ENCODE data around the gene GALNT6.

Gene GALNT6

DNA sequence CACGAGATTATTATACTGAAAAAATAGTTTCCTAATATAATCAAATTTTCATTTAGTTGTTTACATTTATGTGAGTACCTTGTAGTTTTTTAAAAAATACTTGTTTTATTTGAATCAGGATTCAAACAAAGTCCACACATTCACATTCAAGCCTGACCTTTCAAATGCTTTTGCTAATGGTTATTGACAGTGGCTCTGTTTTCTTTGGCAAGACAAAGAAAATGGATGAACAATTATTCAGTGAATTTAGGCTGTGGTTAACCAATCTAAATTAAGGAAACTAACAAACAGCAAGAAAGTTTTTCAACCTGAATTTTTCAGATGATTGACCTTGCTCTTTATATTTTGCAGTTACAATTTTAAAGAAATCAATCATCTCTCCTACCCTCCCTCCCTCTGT is 43.1 kb upstream of the GALNT6 start:
- Histone ChIP-seq H3K4me3 (ENCODE audit: low read length) (no peak overlapping the region), H3K9me2 (replicated peaks; ENCODE audit: control insufficient read depth, low read length) (no peaks in the 10 kb centered on the region), H3K9me3 (ENCODE audit: control insufficient read depth, insufficient read depth, low read length) (no peaks in the 10 kb centered on the region), H3K27me3 (ENCODE audit: control insufficient read depth, low read length) (0 out of 2 replicates have a peak, but pooled peaks cover 6% of the 10 kb centered on the region), H3K79me2 (ENCODE audit: control insufficient read depth, low read length) (no peaks in the 10 kb centered on the region), H3F3A (ENCODE audit: control insufficient read depth, insufficient read depth) (no peaks in the 10 kb centered on the region), H3K4me2 (ENCODE audit: low read length) (no peak overlapping the region), H3K27ac (ENCODE audit: low read depth, low read length) (no peak overlapping the region), H4K20me1 (ENCODE audit: control insufficient read depth, insufficient read depth, low read depth, low read length) (no peaks in the 10 kb centered on the region), H3K36me3 (ENCODE audit: control insufficient read depth, low read length) (no peaks in the 10 kb centered on the region), H3K4me1 (ENCODE audit: control insufficient read depth, low read length) (peaks cover 8% of the 10 kb centered on the region)
- TF ChIP-seq EZH2phosphoT487 (IDR thresholded peaks at IDR 0.05; ENCODE audit: borderline replicate concordance, low read length): no peak
- TF ChIP-seq, protein P1, sequence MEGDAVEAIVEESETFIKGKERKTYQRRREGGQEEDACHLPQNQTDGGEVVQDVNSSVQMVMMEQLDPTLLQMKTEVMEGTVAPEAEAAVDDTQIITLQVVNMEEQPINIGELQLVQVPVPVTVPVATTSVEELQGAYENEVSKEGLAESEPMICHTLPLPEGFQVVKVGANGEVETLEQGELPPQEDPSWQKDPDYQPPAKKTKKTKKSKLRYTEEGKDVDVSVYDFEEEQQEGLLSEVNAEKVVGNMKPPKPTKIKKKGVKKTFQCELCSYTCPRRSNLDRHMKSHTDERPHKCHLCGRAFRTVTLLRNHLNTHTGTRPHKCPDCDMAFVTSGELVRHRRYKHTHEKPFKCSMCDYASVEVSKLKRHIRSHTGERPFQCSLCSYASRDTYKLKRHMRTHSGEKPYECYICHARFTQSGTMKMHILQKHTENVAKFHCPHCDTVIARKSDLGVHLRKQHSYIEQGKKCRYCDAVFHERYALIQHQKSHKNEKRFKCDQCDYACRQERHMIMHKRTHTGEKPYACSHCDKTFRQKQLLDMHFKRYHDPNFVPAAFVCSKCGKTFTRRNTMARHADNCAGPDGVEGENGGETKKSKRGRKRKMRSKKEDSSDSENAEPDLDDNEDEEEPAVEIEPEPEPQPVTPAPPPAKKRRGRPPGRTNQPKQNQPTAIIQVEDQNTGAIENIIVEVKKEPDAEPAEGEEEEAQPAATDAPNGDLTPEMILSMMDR (IDR thresholded peaks at IDR 0.05; ENCODE audit: low read depth, low read length, poor library complexity, severe bottlenecking): no peak

DNA sequence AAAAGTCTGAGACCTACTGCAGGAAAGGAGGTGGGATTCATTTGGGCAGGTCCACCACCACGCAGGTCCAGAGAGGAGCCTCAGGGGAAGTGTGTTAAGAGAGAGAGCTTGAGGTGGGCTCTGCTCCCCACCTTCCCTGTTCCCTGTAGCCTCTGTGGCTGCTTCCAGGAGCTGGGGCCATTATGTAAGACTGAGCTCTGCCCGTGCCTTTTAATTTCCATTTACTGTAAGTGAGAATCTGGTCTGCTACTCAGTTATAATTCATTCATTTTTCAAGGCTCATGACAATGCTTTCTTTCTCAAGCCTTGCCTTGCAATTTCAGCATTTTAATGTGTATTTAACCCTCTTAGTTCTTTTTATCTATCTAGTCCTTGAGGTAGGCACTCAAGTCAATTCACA is 41.7 kb upstream of the GALNT6 start:
- H3K9me3 ChIP-seq (ENCODE audit: control insufficient read depth, insufficient read depth, low read length): no peaks in the 10 kb centered on the region
- peaks cover 8% of the 10 kb centered on the region for H3K4me1 ChIP-seq (ENCODE audit: control insufficient read depth, low read length)
- no peak overlapping the region for H3K4me2 ChIP-seq (ENCODE audit: low read length)
- 0 out of 2 replicates have a peak, but pooled peaks cover 6% of the 10 kb centered on the region for H3K27me3 ChIP-seq (ENCODE audit: control insufficient read depth, low read length)
- no peaks in the 10 kb centered on the region for H3K36me3 ChIP-seq (ENCODE audit: control insufficient read depth, low read length)
- H3K9me2 ChIP-seq (replicated peaks; ENCODE audit: control insufficient read depth, low read length): no peaks in the 10 kb centered on the region
- H4K20me1 ChIP-seq (ENCODE audit: control insufficient read depth, insufficient read depth, low read depth, low read length): no peaks in the 10 kb centered on the region
- no peak overlapping the region for H3K4me3 ChIP-seq (ENCODE audit: low read length)
- no peaks in the 10 kb centered on the region for H3F3A ChIP-seq (ENCODE audit: control insufficient read depth, insufficient read depth)
- no peaks in the 10 kb centered on the region for H3K79me2 ChIP-seq (ENCODE audit: control insufficient read depth, low read length)
- no peak for TF ChIP-seq EZH2phosphoT487 (IDR thresholded peaks at IDR 0.05; ENCODE audit: borderline replicate concordance, low read length)
- TF ChIP-seq, protein P1 (IDR thresholded peaks at IDR 0.05; ENCODE audit: low read depth, low read length, poor library complexity, severe bottlenecking): no peak
- H3K27ac ChIP-seq (ENCODE audit: low read depth, low read length): no peak overlapping the region

DNA sequence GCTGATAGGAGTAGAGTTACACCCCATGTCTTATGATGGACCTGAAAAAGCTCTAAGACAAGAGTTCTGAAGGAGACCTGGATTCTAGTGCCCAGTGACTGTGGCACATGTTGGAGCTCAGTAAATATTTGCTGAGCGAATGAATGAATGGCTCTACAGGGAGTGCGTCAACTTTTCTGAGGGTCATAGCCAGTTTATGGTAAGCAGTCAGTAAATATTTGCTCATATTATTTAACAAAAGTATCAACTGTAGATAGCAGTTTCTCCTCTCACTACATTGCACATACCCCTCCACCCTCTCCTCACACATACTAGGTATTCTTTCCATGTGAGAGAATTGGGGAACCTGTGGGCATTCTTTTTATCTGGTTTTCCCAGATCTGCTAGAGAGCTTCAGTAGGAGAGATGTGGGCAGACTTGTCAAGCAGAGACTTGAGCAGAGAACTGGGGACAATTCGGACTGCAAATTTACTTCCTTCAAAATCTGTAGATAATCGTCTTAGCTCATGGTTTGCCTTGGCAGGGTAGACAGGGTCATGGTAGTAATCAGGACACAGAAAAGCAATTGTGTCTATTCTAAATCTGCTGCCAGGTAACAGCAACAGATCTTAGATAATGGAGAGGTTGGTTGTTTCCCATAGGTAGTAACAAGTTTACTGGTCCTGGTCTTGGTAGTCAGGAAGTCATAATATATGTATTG is 39.1 kb upstream of the GALNT6 start:
- peaks cover 8% of the 10 kb centered on the region; the same call in 1 of the 2 replicates for H3K27me3 ChIP-seq (ENCODE audit: control insufficient read depth, low read length)
- H3F3A ChIP-seq (ENCODE audit: control insufficient read depth, insufficient read depth): no peaks in the 10 kb centered on the region
- H4K20me1 ChIP-seq (ENCODE audit: control insufficient read depth, insufficient read depth, low read depth, low read length): no peaks in the 10 kb centered on the region
- no peak for TF ChIP-seq EZH2phosphoT487 (IDR thresholded peaks at IDR 0.05; ENCODE audit: borderline replicate concordance, low read length)
- no peaks in the 10 kb centered on the region for H3K36me3 ChIP-seq (ENCODE audit: control insufficient read depth, low read length)
- no peaks in the 10 kb centered on the region for H3K9me2 ChIP-seq (replicated peaks; ENCODE audit: control insufficient read depth, low read length)
- no peaks in the 10 kb centered on the region for H3K79me2 ChIP-seq (ENCODE audit: control insufficient read depth, low read length)
- H3K4me1 ChIP-seq (ENCODE audit: control insufficient read depth, low read length): peaks cover 13% of the 10 kb centered on the region
- no peaks in the 10 kb centered on the region for H3K9me3 ChIP-seq (ENCODE audit: control insufficient read depth, insufficient read depth, low read length)
- H3K4me3 ChIP-seq (ENCODE audit: low read length): no peak overlapping the region
- no peak overlapping the region for H3K4me2 ChIP-seq (ENCODE audit: low read length)
- H3K27ac ChIP-seq (ENCODE audit: low read depth, low read length): no peak overlapping the region

DNA sequence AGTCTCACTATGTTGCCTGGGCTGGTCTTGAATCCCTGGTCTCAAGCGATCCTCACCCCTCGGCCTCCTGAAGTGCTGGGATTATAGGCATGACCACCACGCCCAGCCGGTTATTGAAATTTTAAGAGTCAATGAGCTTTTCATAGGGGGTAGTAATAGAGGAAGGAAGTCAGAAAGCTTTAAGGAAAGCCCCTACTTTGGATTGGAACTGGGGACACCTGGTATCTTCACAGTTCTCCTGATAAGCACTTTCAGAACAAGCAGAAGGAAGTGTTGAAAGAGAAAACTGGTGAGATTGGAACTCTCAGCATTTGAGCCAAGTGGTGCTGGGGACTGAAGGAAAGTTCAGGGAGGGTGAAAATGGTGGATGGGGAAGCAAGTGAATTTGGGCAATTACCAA is 38.5 kb upstream of the GALNT6 start:
- peaks cover 17% of the 10 kb centered on the region for H3K4me1 ChIP-seq (ENCODE audit: control insufficient read depth, low read length)
- H3K9me3 ChIP-seq (ENCODE audit: control insufficient read depth, insufficient read depth, low read length): no peaks in the 10 kb centered on the region
- no peaks in the 10 kb centered on the region for H3K79me2 ChIP-seq (ENCODE audit: control insufficient read depth, low read length)
- H3K36me3 ChIP-seq (ENCODE audit: control insufficient read depth, low read length): no peaks in the 10 kb centered on the region
- no peak for TF ChIP-seq EZH2phosphoT487 (IDR thresholded peaks at IDR 0.05; ENCODE audit: borderline replicate concordance, low read length)
- TF ChIP-seq, protein P1 (IDR thresholded peaks at IDR 0.05; ENCODE audit: low read depth, low read length, poor library complexity, severe bottlenecking): no peak
- no peaks in the 10 kb centered on the region for H3K9me2 ChIP-seq (replicated peaks; ENCODE audit: control insufficient read depth, low read length)
- no peak overlapping the region for H3K4me2 ChIP-seq (ENCODE audit: low read length)
- no peak overlapping the region for H3K27ac ChIP-seq (ENCODE audit: low read depth, low read length)
- peaks cover 11% of the 10 kb centered on the region; the same call in 1 of the 2 replicates for H3K27me3 ChIP-seq (ENCODE audit: control insufficient read depth, low read length)
- no peaks in the 10 kb centered on the region for H3F3A ChIP-seq (ENCODE audit: control insufficient read depth, insufficient read depth)
- H4K20me1 ChIP-seq (ENCODE audit: control insufficient read depth, insufficient read depth, low read depth, low read length): no peaks in the 10 kb centered on the region
- no peak overlapping the region for H3K4me3 ChIP-seq (ENCODE audit: low read length)

Data from DOHH2 (cell line).